ENCODE measurements around the gene SPECC1L.
A peak's percentile ranks its signal among the peaks of the same experiment; 100 is the strongest.

Gene SPECC1L

GRCh38 chr22:24424001-24424900 lies 153.6 kb downstream of the SPECC1L start:
- peak overlapping the region; percentile 63 to 65 for H3K4me3 ChIP-seq (ENCODE audit: low read depth in 1 of 2, low read length in 2 of 2)
- peaks cover 6 to 32% of the 10 kb centered on the region in 2 donors for H3K4me1 ChIP-seq (ENCODE audit: control insufficient read depth in 1 of 2, insufficient read depth in 2 of 2, low read length in 2 of 2)
- H3K36me3 ChIP-seq (ENCODE audit: control insufficient read depth in 1 of 2, insufficient read depth in 2 of 2, low read length in 2 of 2) = no peaks in the 10 kb centered on the region
- no peak overlapping the region for H3K27ac ChIP-seq (ENCODE audit: low read depth, low read length)
- no peaks in the 10 kb centered on the region for H3K9me3 ChIP-seq (ENCODE audit: control insufficient read depth in 1 of 2, low read length in 2 of 2)
- H3K27me3 ChIP-seq (ENCODE audit: control insufficient read depth in 1 of 2, insufficient read depth in 2 of 2, low read length in 2 of 2) = peaks cover 6 to 30% of the 10 kb centered on the region in 2 donors
- H3K9ac ChIP-seq (ENCODE audit: low read depth in 1 of 2, low read length in 2 of 2) = no peak overlapping the region

GRCh38 chr22:24424901-24425775 lies 154.5 kb downstream of the SPECC1L start:
- Histone ChIP-seq H3K27me3 (ENCODE audit: control insufficient read depth in 1 of 2, insufficient read depth in 2 of 2, low read length in 2 of 2) (peaks cover 6 to 30% of the 10 kb centered on the region in 2 donors), H3K27ac (ENCODE audit: low read depth, low read length) (peak overlapping the region; percentile 32), H3K36me3 (ENCODE audit: control insufficient read depth in 1 of 2, insufficient read depth in 2 of 2, low read length in 2 of 2) (no peaks in the 10 kb centered on the region), H3K9me3 (ENCODE audit: control insufficient read depth in 1 of 2, low read length in 2 of 2) (no peaks in the 10 kb centered on the region), H3K4me1 (ENCODE audit: control insufficient read depth in 1 of 2, insufficient read depth in 2 of 2, low read length in 2 of 2) (peaks cover 9 to 41% of the 10 kb centered on the region in 2 donors), H3K4me3 (ENCODE audit: low read depth in 1 of 2, low read length in 2 of 2) (no peak overlapping the region), H3K9ac (ENCODE audit: low read depth in 1 of 2, low read length in 2 of 2) (no peak overlapping the region)

- no peaks in the 10 kb centered on the region for H3K36me3 ChIP-seq (ENCODE audit: control insufficient read depth in 1 of 2, insufficient read depth in 2 of 2, low read length in 2 of 2)
- H3K9ac ChIP-seq (ENCODE audit: low read depth in 1 of 2, low read length in 2 of 2) = peak overlapping the region in 1 of 2 donors; percentile 33
- peaks cover 10 to 43% of the 10 kb centered on the region in 2 donors for H3K4me1 ChIP-seq (ENCODE audit: control insufficient read depth in 1 of 2, insufficient read depth in 2 of 2, low read length in 2 of 2)
- no peak overlapping the region for H3K4me3 ChIP-seq (ENCODE audit: low read depth in 1 of 2, low read length in 2 of 2)
- peak overlapping the region; percentile 10 for H3K27ac ChIP-seq (ENCODE audit: low read depth, low read length)
- no peaks in the 10 kb centered on the region for H3K9me3 ChIP-seq (ENCODE audit: control insufficient read depth in 1 of 2, low read length in 2 of 2)
- H3K27me3 ChIP-seq (ENCODE audit: control insufficient read depth in 1 of 2, insufficient read depth in 2 of 2, low read length in 2 of 2) = peaks cover 6 to 23% of the 10 kb centered on the region in 2 donors
Measured at GRCh38 chr22:24426436-24426835, 155.8 kb downstream of the SPECC1L start.

- Histone ChIP-seq H3K27me3 (ENCODE audit: control insufficient read depth in 1 of 2, insufficient read depth in 2 of 2, low read length in 2 of 2) (peaks cover 6 to 18% of the 10 kb centered on the region in 2 donors), H3K4me1 (ENCODE audit: control insufficient read depth in 1 of 2, insufficient read depth in 2 of 2, low read length in 2 of 2) (peaks cover 13 to 48% of the 10 kb centered on the region in 2 donors), H3K4me3 (ENCODE audit: low read depth in 1 of 2, low read length in 2 of 2) (peak overlapping the region in 1 of 2 donors; percentile 44), H3K27ac (ENCODE audit: low read depth, low read length) (peak overlapping the region; percentile 58), H3K36me3 (ENCODE audit: control insufficient read depth in 1 of 2, insufficient read depth in 2 of 2, low read length in 2 of 2) (no peaks in the 10 kb centered on the region), H3K9ac (ENCODE audit: low read depth in 1 of 2, low read length in 2 of 2) (peak overlapping the region in 1 of 2 donors; percentile 33), H3K9me3 (ENCODE audit: control insufficient read depth in 1 of 2, low read length in 2 of 2) (no peaks in the 10 kb centered on the region)
Measured at GRCh38 chr22:24426851-24427499, 156.3 kb downstream of the SPECC1L start.

- H3K4me3 ChIP-seq (ENCODE audit: low read depth in 1 of 2, low read length in 2 of 2) = peak within 1 kb of the TSS; percentile 29 to 44
- H3K9ac ChIP-seq (ENCODE audit: low read depth in 1 of 2, low read length in 2 of 2) = peak within 1 kb of the TSS; percentile 33 to 57
- H3K36me3 ChIP-seq (ENCODE audit: control insufficient read depth in 1 of 2, insufficient read depth in 2 of 2, low read length in 2 of 2) = no peaks in the 10 kb centered on the region
- peaks cover 1 to 18% of the 10 kb centered on the region in 2 donors for H3K27me3 ChIP-seq (ENCODE audit: control insufficient read depth in 1 of 2, insufficient read depth in 2 of 2, low read length in 2 of 2)
- H3K27ac ChIP-seq (ENCODE audit: low read depth, low read length) = peak within 1 kb of the TSS; percentile 58
- no peaks in the 10 kb centered on the region for H3K9me3 ChIP-seq (ENCODE audit: control insufficient read depth in 1 of 2, low read length in 2 of 2)
- H3K4me1 ChIP-seq (ENCODE audit: control insufficient read depth in 1 of 2, insufficient read depth in 2 of 2, low read length in 2 of 2) = peaks cover 19 to 55% of the 10 kb centered on the region in 2 donors
Measured at GRCh38 chr22:24427500-24428164, 157.0 kb downstream of the SPECC1L start, which contains the start of gene ADORA2A. Gene ADORA2A (plus strand): TSS chr22:24427599. CDS start chr22:24433405, 5,806 bp downstream.

GRCh38 chr22:24428751-24429410 lies 158.2 kb downstream of the SPECC1L start:
- no peak overlapping the region for H3K27ac ChIP-seq (ENCODE audit: low read depth, low read length)
- peak overlapping the region; percentile 29 to 44 for H3K4me3 ChIP-seq (ENCODE audit: low read depth in 1 of 2, low read length in 2 of 2)
- H3K36me3 ChIP-seq (ENCODE audit: control insufficient read depth in 1 of 2, insufficient read depth in 2 of 2, low read length in 2 of 2) = peaks cover 0 to 4% of the 10 kb centered on the region in 2 donors
- peak overlapping the region; percentile 0 to 38 for H3K9ac ChIP-seq (ENCODE audit: low read depth in 1 of 2, low read length in 2 of 2)
- peaks cover 31 to 67% of the 10 kb centered on the region in 2 donors for H3K4me1 ChIP-seq (ENCODE audit: control insufficient read depth in 1 of 2, insufficient read depth in 2 of 2, low read length in 2 of 2)
- H3K27me3 ChIP-seq (ENCODE audit: control insufficient read depth in 1 of 2, insufficient read depth in 2 of 2, low read length in 2 of 2) = peaks cover 0 to 18% of the 10 kb centered on the region in 2 donors
- no peaks in the 10 kb centered on the region for H3K9me3 ChIP-seq (ENCODE audit: control insufficient read depth in 1 of 2, low read length in 2 of 2)

- peaks cover 32 to 71% of the 10 kb centered on the region in 2 donors for H3K4me1 ChIP-seq (ENCODE audit: control insufficient read depth in 1 of 2, insufficient read depth in 2 of 2, low read length in 2 of 2)
- peak overlapping the region; percentile 4 to 29 for H3K4me3 ChIP-seq (ENCODE audit: low read depth in 1 of 2, low read length in 2 of 2)
- no peak overlapping the region for H3K9ac ChIP-seq (ENCODE audit: low read depth in 1 of 2, low read length in 2 of 2)
- H3K27ac ChIP-seq (ENCODE audit: low read depth, low read length) = no peak overlapping the region
- H3K27me3 ChIP-seq (ENCODE audit: control insufficient read depth in 1 of 2, insufficient read depth in 2 of 2, low read length in 2 of 2) = peaks cover 0 to 13% of the 10 kb centered on the region in 2 donors
- H3K36me3 ChIP-seq (ENCODE audit: control insufficient read depth in 1 of 2, insufficient read depth in 2 of 2, low read length in 2 of 2) = peaks cover 0 to 4% of the 10 kb centered on the region in 2 donors
- H3K9me3 ChIP-seq (ENCODE audit: control insufficient read depth in 1 of 2, low read length in 2 of 2) = no peaks in the 10 kb centered on the region
Measured at GRCh38 chr22:24429411-24430365, 159.1 kb downstream of the SPECC1L start.

- Histone ChIP-seq H3K9ac (ENCODE audit: low read depth in 1 of 2, low read length in 2 of 2) (no peak overlapping the region), H3K27ac (ENCODE audit: low read depth, low read length) (no peak overlapping the region)
Measured at GRCh38 chr22:24430431-24431308, 160.0 kb downstream of the SPECC1L start.

More at GRCh38 chr22:24430431-24431308, 160.0 kb downstream of the SPECC1L start:
- Histone ChIP-seq H3K4me1 (ENCODE audit: control insufficient read depth in 1 of 2, insufficient read depth in 2 of 2, low read length in 2 of 2) (peaks cover 41 to 75% of the 10 kb centered on the region in 2 donors), H3K4me3 (ENCODE audit: low read depth in 1 of 2, low read length in 2 of 2) (no peak overlapping the region), H3K9me3 (ENCODE audit: control insufficient read depth in 1 of 2, low read length in 2 of 2) (no peaks in the 10 kb centered on the region), H3K27me3 (ENCODE audit: control insufficient read depth in 1 of 2, insufficient read depth in 2 of 2, low read length in 2 of 2) (peaks cover 0 to 8% of the 10 kb centered on the region in 2 donors), H3K36me3 (ENCODE audit: control insufficient read depth in 1 of 2, insufficient read depth in 2 of 2, low read length in 2 of 2) (peaks cover 0 to 4% of the 10 kb centered on the region in 2 donors)

All from duodenal mucosa (tissue), 2 donors.